Caco-2 (cell line): ENCODE results near the gene TMEM255B. TPM values are rescaled to one million over a fixed set of nuclear protein-coding genes. Genes with fewer than 3 reads are reported as not detected.
"Not testable (repeated sequence)": the region's sequence is repeated elsewhere in the genome, so short reads cannot be mapped to it uniquely, and the experiment has no call there.

Source experiments
- BruUV-seq: library from RNA; stranded (reverse); fragments of 400-500 nt; replicated peaks from 2 replicates; lab custom pipeline; 2021; lab: Mats Ljungman, UMichigan
- CTCF ChIA-PET: fragments of 300-600 bp; sonication (Branson Sonifier 250); formaldehyde crosslinking; loops from one replicate; lab custom pipeline; 2022; ENCODE audit warnings: antibody characterized with exemption; lab: Charles Lee
- POLR2A ChIA-PET: fragments of 300-600 bp; sonication (Branson Sonifier 250); formaldehyde crosslinking; loops from one replicate; lab custom pipeline; 2022; ENCODE audit warnings: antibody characterized with exemption; lab: Charles Lee
- DNase-seq, 2 experiments: peaks; one replicate each; pipeline versions ENCODE4 v3.0.0 to v3.0.0-alpha.2; 2020 to 2022
- H3K27me3 ChIP-seq: replicated peaks from 2 replicates; pipeline ENCODE4 v1.6.0; 2011; ENCODE audit warnings: low read length; ENCODE audit not compliant: control insufficient read depth, insufficient read depth
- H3K36me3 ChIP-seq: 2 replicates; pipeline ENCODE4 v1.5.1; 2011; ENCODE audit warnings: low read length; ENCODE audit not compliant: control insufficient read depth, insufficient read depth
- H3K4me1 ChIP-seq: fragments of 250-450 bp; sonication (Bioruptor Pico); 2 replicates; pipeline ENCODE4 v1.5.1; 2020; ENCODE audit warnings: mild to moderate bottlenecking
- H3K4me3 ChIP-seq: 2 replicates; pipeline ENCODE4 v1.5.1; 2011; ENCODE audit warnings: low read depth, mild to moderate bottlenecking, control low read depth, low read length
- H3K9me3 ChIP-seq: fragments of 250-450 bp; sonication (Bioruptor Pico); 2 replicates; pipeline ENCODE4 v1.5.1; 2020; ENCODE audit warnings: mild to moderate bottlenecking, moderate library complexity
- H3K27ac Mint-ChIP-seq: one replicate; pipeline ENCODE4 v1.8.0; 2022; ENCODE audit warnings: mixed read lengths; ENCODE audit not compliant: unreplicated experiment
- H3K27me3 Mint-ChIP-seq: one replicate; pipeline ENCODE4 v1.8.0; 2022; ENCODE audit warnings: mixed read lengths; ENCODE audit not compliant: insufficient read depth, unreplicated experiment
- H3K36me3 Mint-ChIP-seq: one replicate; pipeline ENCODE4 v1.8.0; 2022; ENCODE audit warnings: mild to moderate bottlenecking, mixed read lengths; ENCODE audit not compliant: insufficient read depth, unreplicated experiment
- H3K4me1 Mint-ChIP-seq: one replicate; pipeline ENCODE4 v1.8.0; 2022; ENCODE audit warnings: low read depth, mixed read lengths; ENCODE audit not compliant: unreplicated experiment
- H3K4me3 Mint-ChIP-seq: one replicate; pipeline ENCODE4 v1.8.0; 2022; ENCODE audit warnings: mild to moderate bottlenecking, moderate library complexity, mixed read lengths; ENCODE audit not compliant: unreplicated experiment
- H3K9me3 Mint-ChIP-seq: one replicate; pipeline ENCODE4 v1.8.0; 2022; ENCODE audit warnings: mixed read lengths; ENCODE audit not compliant: unreplicated experiment
- intact Hi-C: fragments of 100-400 bp; cut with micrococcal nuclease; formaldehyde crosslinking; loops from one replicate; pipeline ENCODE4 v1.10.0; 2022; ENCODE audit not compliant: unreplicated experiment
- total RNA-seq: library from RNA; stranded (reverse); gene quantifications from 2 replicates; pipeline ENCODE4 v1.2.3, GENCODE V29; 2022
- TF ChIP-seq, protein P1 (sequence below), 2 experiments: fragments of 200-600 bp in 1 of 2; IDR thresholded peaks; 1 replicate in 1 of 2; 2 replicates in 1 of 2; pipeline versions ENCODE4 v1.5.1 to v1.8.0; 2011 to 2022; ENCODE audit warnings: antibody characterized with exemption in 1 of 2, control low read depth in 1 of 2, inconsistent platforms in 1 of 2, low read depth in 1 of 2, low read length in 1 of 2, mild to moderate bottlenecking in 1 of 2, moderate library complexity in 1 of 2; ENCODE audit not compliant: insufficient read depth in 1 of 2, severe bottlenecking in 1 of 2, unreplicated experiment in 1 of 2

TMEM255B gene
- total RNA-seq, 1 experiment from 2014 or later: 0.82 TPM

DNA sequence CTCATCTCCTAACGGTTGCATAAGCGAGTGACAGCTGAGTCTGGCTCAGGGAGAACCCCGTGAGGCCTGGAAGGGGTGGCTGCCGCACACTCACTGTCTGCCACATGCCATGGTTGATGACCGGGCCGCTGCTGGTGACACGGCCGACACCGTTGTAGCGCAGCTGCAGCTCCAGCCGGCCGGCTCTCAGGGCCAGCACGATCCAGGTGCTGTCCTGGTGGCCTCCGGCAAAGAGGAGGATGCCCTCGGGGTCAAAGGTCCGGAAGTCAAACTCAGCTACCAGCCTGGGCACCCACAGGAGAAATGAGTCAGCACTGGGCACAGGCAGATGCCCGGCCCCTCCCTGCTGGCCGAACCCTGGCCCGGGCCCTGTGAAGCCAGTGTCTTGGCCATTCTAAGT, 73.2 kb downstream of the TMEM255B start:
- no TSS peak for BruUV-seq
- POLR2A ChIA-PET: no interaction called here
- intact Hi-C loops: no loop called here

GRCh38 chr13:113832631-113833030, 73.6 kb downstream of the TMEM255B start:
- intact Hi-C loops: no loop called here

More for the DNA sequence above, 73.2 kb downstream of the TMEM255B start:
- TF ChIP-seq, protein P1, sequence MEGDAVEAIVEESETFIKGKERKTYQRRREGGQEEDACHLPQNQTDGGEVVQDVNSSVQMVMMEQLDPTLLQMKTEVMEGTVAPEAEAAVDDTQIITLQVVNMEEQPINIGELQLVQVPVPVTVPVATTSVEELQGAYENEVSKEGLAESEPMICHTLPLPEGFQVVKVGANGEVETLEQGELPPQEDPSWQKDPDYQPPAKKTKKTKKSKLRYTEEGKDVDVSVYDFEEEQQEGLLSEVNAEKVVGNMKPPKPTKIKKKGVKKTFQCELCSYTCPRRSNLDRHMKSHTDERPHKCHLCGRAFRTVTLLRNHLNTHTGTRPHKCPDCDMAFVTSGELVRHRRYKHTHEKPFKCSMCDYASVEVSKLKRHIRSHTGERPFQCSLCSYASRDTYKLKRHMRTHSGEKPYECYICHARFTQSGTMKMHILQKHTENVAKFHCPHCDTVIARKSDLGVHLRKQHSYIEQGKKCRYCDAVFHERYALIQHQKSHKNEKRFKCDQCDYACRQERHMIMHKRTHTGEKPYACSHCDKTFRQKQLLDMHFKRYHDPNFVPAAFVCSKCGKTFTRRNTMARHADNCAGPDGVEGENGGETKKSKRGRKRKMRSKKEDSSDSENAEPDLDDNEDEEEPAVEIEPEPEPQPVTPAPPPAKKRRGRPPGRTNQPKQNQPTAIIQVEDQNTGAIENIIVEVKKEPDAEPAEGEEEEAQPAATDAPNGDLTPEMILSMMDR (IDR thresholded peaks at IDR 0.05; ENCODE audit: insufficient read depth in 1 of 2, low read depth in 1 of 2, low read length in 1 of 2, severe bottlenecking in 1 of 2, unreplicated experiment in 1 of 2): no peak
- H3K4me3 ChIP-seq: no peak overlapping the region
- Mint-ChIP-seq H3K36me3 (peaks cover 11% of the 10 kb centered on the region), H3K9me3 (no peaks in the 10 kb centered on the region), H3K27ac (no peak overlapping the region), H3K4me3 (no peak overlapping the region), H3K27me3 (no peaks in the 10 kb centered on the region), H3K4me1 (peaks cover 3% of the 10 kb centered on the region)
- CTCF ChIA-PET: no interaction called here
- DNase-seq: no peak
- H3K9me3 ChIP-seq: no peaks in the 10 kb centered on the region
- peaks cover 3% of the 10 kb centered on the region for H3K4me1 ChIP-seq
- no peaks in the 10 kb centered on the region for H3K27me3 ChIP-seq
- H3K36me3 ChIP-seq: no peaks in the 10 kb centered on the region; the same call in 1 of the 2 replicates

GRCh38 chr13:113833111-113833830, 74.2 kb downstream of the TMEM255B start:
- Histone ChIP-seq H3K27me3 (no peaks in the 10 kb centered on the region), H3K36me3 (no peaks in the 10 kb centered on the region; the same call in 1 of the 2 replicates), H3K4me3 (no peak overlapping the region), H3K9me3 (no peaks in the 10 kb centered on the region), H3K4me1 (peaks cover 13% of the 10 kb centered on the region)
- Mint-ChIP-seq H3K4me1 (peaks cover 13% of the 10 kb centered on the region), H3K9me3 (no peaks in the 10 kb centered on the region), H3K36me3 (peaks cover 13% of the 10 kb centered on the region), H3K27ac (no peak overlapping the region), H3K4me3 (no peak overlapping the region), H3K27me3 (no peaks in the 10 kb centered on the region)
- DNase-seq: no peak
- intact Hi-C loops: no loop called here
- ChIA-PET POLR2A (no interaction called here), CTCF (no interaction called here)
- BruUV-seq: no TSS peak
- TF ChIP-seq, protein P1 (IDR thresholded peaks at IDR 0.05; ENCODE audit: insufficient read depth in 1 of 2, low read depth in 1 of 2, low read length in 1 of 2, severe bottlenecking in 1 of 2, unreplicated experiment in 1 of 2): no peak

More at GRCh38 chr13:113832631-113833030, 73.6 kb downstream of the TMEM255B start:
- H3K36me3 ChIP-seq: no peaks in the 10 kb centered on the region; the same call in 1 of the 2 replicates
- ChIA-PET POLR2A (no interaction called here), CTCF (no interaction called here)
- Mint-ChIP-seq H3K4me3 (no peak overlapping the region), H3K9me3 (no peaks in the 10 kb centered on the region), H3K27ac (no peak overlapping the region), H3K4me1 (peaks cover 8% of the 10 kb centered on the region), H3K36me3 (peaks cover 13% of the 10 kb centered on the region), H3K27me3 (no peaks in the 10 kb centered on the region)
- no peak for DNase-seq
- no TSS peak for BruUV-seq
- no peaks in the 10 kb centered on the region for H3K27me3 ChIP-seq
- TF ChIP-seq, protein P1 (IDR thresholded peaks at IDR 0.05; ENCODE audit: insufficient read depth in 1 of 2, low read depth in 1 of 2, low read length in 1 of 2, severe bottlenecking in 1 of 2, unreplicated experiment in 1 of 2): no peak
- H3K9me3 ChIP-seq: no peaks in the 10 kb centered on the region
- H3K4me3 ChIP-seq: no peak overlapping the region
- H3K4me1 ChIP-seq: peaks cover 8% of the 10 kb centered on the region

- H3K36me3 ChIP-seq, DNase-seq, BruUV-seq, H3K9me3 ChIP-seq, H3K27ac Mint-ChIP-seq, H3K4me3 Mint-ChIP-seq, H3K9me3 Mint-ChIP-seq, H3K27me3 Mint-ChIP-seq, CTCF ChIA-PET, H3K27me3 ChIP-seq, H3K4me3 ChIP-seq, intact Hi-C loops: not testable (repeated sequence)
- POLR2A ChIA-PET: interaction anchor here (0.5 kb wide), 1 partner anchor 45 kb away, joined by 5 read pairs; no protein-coding TSS in a partner anchor
- H3K4me1 Mint-ChIP-seq: peaks cover 13% of the 10 kb centered on the region
- peaks cover 13% of the 10 kb centered on the region for H3K36me3 Mint-ChIP-seq
- H3K4me1 ChIP-seq: peaks cover 13% of the 10 kb centered on the region
Measured at GRCh38 chr13:113834006-113834405, 75.0 kb downstream of the TMEM255B start.
